GM18526 (cell line): ENCODE measurements around the gene FZD7.

ENCODE experiments used
- POLR2A ChIP-seq: IDR thresholded peaks from 3 replicates; pipeline ENCODE4 v1.6.1; 2011; ENCODE audit not compliant: insufficient read length; ENCODE audit errors: extremely low read depth

The FZD7 gene

GRCh38 chr2:202064171-202064880, 30.7 kb downstream of the FZD7 start:
- no peak for TF ChIP-seq POLR2A

- TF ChIP-seq POLR2A = no peak
Observed at GRCh38 chr2:202064881-202065230, 31.2 kb downstream of the FZD7 start.

- TF ChIP-seq POLR2A = no peak
Observed at GRCh38 chr2:202065876-202066275, 32.2 kb downstream of the FZD7 start.

GRCh38 chr2:202066875-202067274, 33.2 kb downstream of the FZD7 start:
- no peak for TF ChIP-seq POLR2A

GRCh38 chr2:202067589-202067988, 33.9 kb downstream of the FZD7 start:
- no peak for TF ChIP-seq POLR2A

GRCh38 chr2:202069170-202070067, 35.8 kb downstream of the FZD7 start:
- TF ChIP-seq POLR2A = no peak

- no peak for TF ChIP-seq POLR2A
Observed at GRCh38 chr2:202071107-202071506, 37.5 kb downstream of the FZD7 start.

GRCh38 chr2:202072226-202072625, 38.6 kb downstream of the FZD7 start:
- no peak for TF ChIP-seq POLR2A

GRCh38 chr2:202072737-202073401, 39.2 kb downstream of the FZD7 start, which contains the start of gene KIAA2012:
KIAA2012 (plus strand) TSS chr2:202073255; CDS start chr2:202073628, 373 bp downstream.
- no peak for TF ChIP-seq POLR2A

GRCh38 chr2:202074324-202074723, 40.7 kb downstream of the FZD7 start:
- no peak for TF ChIP-seq POLR2A

- TF ChIP-seq POLR2A = no peak
Observed at GRCh38 chr2:202079310-202079709, 45.7 kb downstream of the FZD7 start.

- TF ChIP-seq POLR2A = no peak
Observed at GRCh38 chr2:202084265-202084664, 50.6 kb downstream of the FZD7 start.
